K562 (cell line): Measurements from ENCODE around the gene SEPTIN6. TPM values are rescaled to one million over a fixed set of nuclear protein-coding genes. Genes with fewer than 3 reads are reported as not detected.

Source experiments
- ATAC-seq: fragments of 200-7000 bp; cut with Tn5 transposase; 3 replicates; pipeline ENCODE4 v1.9.1; 2020; ENCODE audit warnings: moderate library complexity
- BruUV-seq: library from RNA; stranded (reverse); fragments of 400-500 nt; replicated peaks from 2 replicates; lab custom pipeline; 2021; lab: Mats Ljungman, UMichigan
- CTCF ChIA-PET: fragments of 300-600 bp; formaldehyde crosslinking; extraction: SDS; loops from one replicate; lab custom pipeline; 2021; ENCODE audit warnings: low intra/inter-chr PET ratio; lab: Yijun Ruan, JAX
- POLR2A ChIA-PET: fragments of 300-600, 350-650 bp; sonication (Branson Sonifier 250); formaldehyde crosslinking; extraction: SDS; loops from one replicate; lab custom pipeline; 2021; ENCODE audit warnings: antibody characterized with exemption, inconsistent platforms; lab: Yijun Ruan, JAX
- DNase-seq, 4 experiments: peaks; one replicate each; pipeline versions ENCODE4 v3.0.0 to v3.0.0-alpha.2; 2011 to 2018; ENCODE audit warnings: low spot score in 3 of 4, mixed read lengths in 3 of 4; ENCODE audit errors: extremely low read depth in 1 of 4
- FAIRE-seq: peaks from 2 replicates; lab custom pipeline; 2011; peaks lifted over from hg19 to GRCh38; lab: Jason Lieb, UNC
- H2AFZ ChIP-seq: 2 replicates; pipeline ENCODE4 v1.6.0; 2011; ENCODE audit warnings: low read depth, low read length, control low read depth, inconsistent platforms
- H3K27ac ChIP-seq: fragments of 200-600 bp; 3 replicates; pipeline ENCODE4 v1.8.0; 2011; ENCODE audit warnings: low read depth, mild to moderate bottlenecking, control low read depth, inconsistent platforms, low read length, moderate library complexity, mixed read lengths; ENCODE audit errors: extremely low read depth
- H3K27me3 ChIP-seq, 2 experiments: fragments of 300-600 bp in 1 of 2; 2 replicates in 1 of 2; 3 replicates in 1 of 2; pipeline versions ENCODE4 v1.6.0 to v1.8.0; 2011; ENCODE audit warnings: inconsistent platforms in 2 of 2, low read length in 2 of 2, mild to moderate bottlenecking in 1 of 2, mixed read lengths in 1 of 2, moderate library complexity in 1 of 2; ENCODE audit not compliant: control insufficient read depth in 2 of 2, insufficient read depth in 2 of 2
- H3K36me3 ChIP-seq: fragments of 300-600 bp; 3 replicates; pipeline ENCODE4 v1.8.0; 2011; ENCODE audit warnings: mild to moderate bottlenecking, low read length, inconsistent platforms; ENCODE audit not compliant: control insufficient read depth, insufficient read depth
- H3K4me1 ChIP-seq, 2 experiments: fragments of 200-600 bp in 1 of 2; replicated peaks in 1 of 2; 2 replicates in 1 of 2; 3 replicates in 1 of 2; pipeline versions ENCODE4 v1.5.1 to v1.8.0; 2011; ENCODE audit warnings: inconsistent platforms in 2 of 2, low read length in 2 of 2, mild to moderate bottlenecking in 1 of 2, mixed read lengths in 1 of 2, moderate library complexity in 1 of 2; ENCODE audit not compliant: control insufficient read depth in 2 of 2, insufficient read depth in 2 of 2
- H3K4me2 ChIP-seq: 2 replicates; pipeline ENCODE4 v1.6.1; 2011; ENCODE audit warnings: low read length, control low read depth, inconsistent platforms, mixed read lengths; ENCODE audit not compliant: insufficient read depth
- H3K4me3 ChIP-seq: fragments of 200-600 bp; sonication (generic), shearing (Covaris generic); 2 replicates; pipeline ENCODE4 v1.5.1; 2016; ENCODE audit warnings: control low read depth, inconsistent platforms
- H3K79me2 ChIP-seq: fragments of 200-600 bp; 3 replicates; pipeline ENCODE4 v1.8.0; 2011; ENCODE audit warnings: low read length, inconsistent platforms; ENCODE audit not compliant: control insufficient read depth, insufficient read depth
- H3K9ac ChIP-seq, 2 experiments: 2 replicates each; pipeline versions ENCODE4 v1.6.0 to v1.6.1; 2011; ENCODE audit warnings: low read depth in 2 of 2, low read length in 2 of 2, control low read depth in 1 of 2, inconsistent platforms in 1 of 2, mild to moderate bottlenecking in 1 of 2, mixed read lengths in 1 of 2; ENCODE audit not compliant: insufficient read depth in 1 of 2
- H3K9me1 ChIP-seq: one replicate; pipeline ENCODE4 v1.6.0; 2011; ENCODE audit warnings: inconsistent platforms, mild to moderate bottlenecking, low read length, moderate library complexity; ENCODE audit not compliant: control insufficient read depth, insufficient read depth
- H3K9me3 ChIP-seq: replicated peaks from 2 replicates; pipeline ENCODE4 v1.5.1; 2011; ENCODE audit warnings: low read depth, low read length, inconsistent platforms; ENCODE audit not compliant: control insufficient read depth, insufficient read depth
- H4K20me1 ChIP-seq: replicated peaks from 2 replicates; pipeline ENCODE4 v1.6.1; 2011; ENCODE audit warnings: low read length, inconsistent platforms, mixed read lengths; ENCODE audit not compliant: control insufficient read depth, insufficient read depth
- NBN ChIP-seq: fragments of 450-650 bp; IDR thresholded peaks from 2 replicates; pipeline ENCODE4 v1.6.1; 2016; ENCODE audit warnings: low read depth, mild to moderate bottlenecking
- NFE2L1 ChIP-seq: fragments of 450-650 bp; IDR thresholded peaks from 2 replicates; pipeline ENCODE4 v1.6.1; 2016; ENCODE audit warnings: missing genetic modification characterization, low read depth, mild to moderate bottlenecking, missing compliant biosample characterization, moderate library complexity, borderline replicate concordance
- RBM39 ChIP-seq: fragments of 200-400 bp; formaldehyde crosslinking; optimal IDR thresholded peaks from 2 replicates; pipeline ENCODE3; 2018; ENCODE audit warnings: low read depth, low read length
- ZC3H4 ChIP-seq: sonication (generic); formaldehyde crosslinking; IDR thresholded peaks from 2 replicates; pipeline ENCODE4 v1.9.0; 2021; ENCODE audit warnings: missing genetic modification reagents, borderline replicate concordance
- WGBS: fragments of 100-300 bp; shearing (Covaris generic); methylation state at CpG from one replicate; pipeline ENCODE4 v1.1.6; 2016; ENCODE audit warnings: low coverage, mixed read lengths; ENCODE audit not compliant: insufficient coverage; ENCODE audit errors: missing lambda C conversion rate; 5-methylcytosine and 5-hydroxymethylcytosine counted together
- in situ Hi-C: fragments of 300-500 bp; cut with MboI; formaldehyde crosslinking; loops from 4 replicates; pipeline ENCODE4 v1.15.0; 2018; ENCODE audit warnings: inconsistent platforms, mixed read lengths
- intact Hi-C: fragments of 100-400 bp; cut with micrococcal nuclease; formaldehyde crosslinking; loops from 2 replicates; pipeline ENCODE4 v1.14.2; 2022
- polyA plus RNA-seq, 8 experiments: library from polyadenylated mRNA; depleted of rRNA in 4 of 8; stranded (reverse) in 5 of 8; unstranded in 3 of 8; fragments of >200 nt; fragmentation: Nextera tagmentation in 2 of 8; fragmentation: Illumina TruSeq in 1 of 8; extraction: Ambion mirVana in 2 of 8; extraction: Trizol in 1 of 8; gene quantifications; 2 replicates each; pipeline versions ENCODE4 v1.2.1 to v1.2.3, GENCODE V29; 2011 to 2014; ENCODE audit warnings: inconsistent platforms in 1 of 8, missing spikeins in 1 of 8
- total RNA-seq, 7 experiments: library from RNA; depleted of rRNA in 6 of 7; stranded (reverse); fragments of >200 nt in 6 of 7; fragmentation: Illumina TruSeq in 2 of 7; extraction: Trizol in 2 of 7; gene quantifications; 2 replicates each; pipeline versions ENCODE4 v1.2.1 to v1.2.3, GENCODE V29; 2011 to 2021; ENCODE audit warnings: low replicate concordance in 1 of 7
- TF ChIP-seq, protein P1 (sequence below), 3 experiments: IDR thresholded peaks in 2 of 3; conservative IDR thresholded peaks in 1 of 3; 2 replicates each; pipeline ENCODE4 v1.5.1; 2011 to 2012; ENCODE audit warnings: low read length in 3 of 3, mild to moderate bottlenecking in 3 of 3, control low read depth in 2 of 3, improper control_type of control experiment in 1 of 3, inconsistent platforms in 1 of 3, low read depth in 1 of 3, mixed read lengths in 1 of 3, moderate library complexity in 1 of 3; ENCODE audit not compliant: insufficient read depth in 2 of 3
- TF ChIP-seq, protein P2 (sequence below): sonication (generic); formaldehyde crosslinking; IDR thresholded peaks from 2 replicates; pipeline ENCODE4 v1.8.1; 2023; ENCODE audit warnings: mild to moderate bottlenecking, missing genetic modification reagents

SEPTIN6 gene
- total and polyA plus RNA-seq, 9 of the 15 experiments (the other 6 are each of a cell fraction or from before 2014, with no cell fraction given), result 8.4 to 67.0 (median 37.8) TPM

DNA sequence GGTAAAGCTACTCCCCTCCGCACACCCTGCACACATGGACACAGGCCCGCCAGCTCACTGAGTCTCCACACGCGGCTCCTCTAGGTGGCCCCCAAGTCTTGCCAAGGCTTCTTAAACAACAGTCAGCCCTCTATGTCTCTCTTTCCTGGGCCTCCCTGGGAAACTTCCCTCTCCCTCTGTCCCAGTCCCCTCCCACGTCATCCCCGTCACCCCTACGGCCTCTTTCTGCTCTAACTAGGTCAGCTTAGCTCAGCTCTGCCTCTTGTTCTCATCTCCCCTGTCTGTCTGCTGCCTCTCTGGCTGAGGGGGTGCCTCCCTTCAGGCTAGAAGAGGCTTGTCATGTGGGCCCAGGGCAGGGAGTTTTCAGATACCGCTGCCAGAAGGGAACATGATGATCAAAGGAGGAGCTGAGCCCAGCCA, 38.8 kb downstream of the SEPTIN6 start:
- POLR2A ChIA-PET, result interaction anchor here (0.6 to 1.8 kb wide), 2 partner anchors 13 to 33 kb away, joined by 4 to 5 read pairs; no protein-coding TSS in a partner anchor
- H3K36me3 ChIP-seq, result peaks cover 35% of the 10 kb centered on the region; the same call in 2 of the 3 replicates
- H3K4me2 ChIP-seq, result no peak overlapping the region
- no peak overlapping the region for H2AFZ ChIP-seq
- peak; percentile 70; the same call in 2 of the 3 replicates for ATAC-seq
- FAIRE-seq, result no peak
- CTCF ChIA-PET, result no interaction called here
- no peaks in the 10 kb centered on the region; the same call in 1 of the 2 replicates for H4K20me1 ChIP-seq
- WGBS, result 86% methylated on average over 7 of the region's 8 CpGs
- TF ChIP-seq, protein P1, sequence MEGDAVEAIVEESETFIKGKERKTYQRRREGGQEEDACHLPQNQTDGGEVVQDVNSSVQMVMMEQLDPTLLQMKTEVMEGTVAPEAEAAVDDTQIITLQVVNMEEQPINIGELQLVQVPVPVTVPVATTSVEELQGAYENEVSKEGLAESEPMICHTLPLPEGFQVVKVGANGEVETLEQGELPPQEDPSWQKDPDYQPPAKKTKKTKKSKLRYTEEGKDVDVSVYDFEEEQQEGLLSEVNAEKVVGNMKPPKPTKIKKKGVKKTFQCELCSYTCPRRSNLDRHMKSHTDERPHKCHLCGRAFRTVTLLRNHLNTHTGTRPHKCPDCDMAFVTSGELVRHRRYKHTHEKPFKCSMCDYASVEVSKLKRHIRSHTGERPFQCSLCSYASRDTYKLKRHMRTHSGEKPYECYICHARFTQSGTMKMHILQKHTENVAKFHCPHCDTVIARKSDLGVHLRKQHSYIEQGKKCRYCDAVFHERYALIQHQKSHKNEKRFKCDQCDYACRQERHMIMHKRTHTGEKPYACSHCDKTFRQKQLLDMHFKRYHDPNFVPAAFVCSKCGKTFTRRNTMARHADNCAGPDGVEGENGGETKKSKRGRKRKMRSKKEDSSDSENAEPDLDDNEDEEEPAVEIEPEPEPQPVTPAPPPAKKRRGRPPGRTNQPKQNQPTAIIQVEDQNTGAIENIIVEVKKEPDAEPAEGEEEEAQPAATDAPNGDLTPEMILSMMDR (IDR thresholded peaks at IDR 0.05 in 2 of 3, conservative IDR thresholded peaks at IDR 0.05 in 1 of 3; ENCODE audit: insufficient read depth in 2 of 3, low read depth in 1 of 3, low read length in 3 of 3), result peak in 1 of 3 experiments; percentile 11; a peak in 1 of 6 replicates
- TF ChIP-seq NBN (no peak), ZC3H4 (CRISPR knock-in tag) (no peak), NFE2L1 (no peak), RBM39 (no peak)
- TF ChIP-seq, protein P2, sequence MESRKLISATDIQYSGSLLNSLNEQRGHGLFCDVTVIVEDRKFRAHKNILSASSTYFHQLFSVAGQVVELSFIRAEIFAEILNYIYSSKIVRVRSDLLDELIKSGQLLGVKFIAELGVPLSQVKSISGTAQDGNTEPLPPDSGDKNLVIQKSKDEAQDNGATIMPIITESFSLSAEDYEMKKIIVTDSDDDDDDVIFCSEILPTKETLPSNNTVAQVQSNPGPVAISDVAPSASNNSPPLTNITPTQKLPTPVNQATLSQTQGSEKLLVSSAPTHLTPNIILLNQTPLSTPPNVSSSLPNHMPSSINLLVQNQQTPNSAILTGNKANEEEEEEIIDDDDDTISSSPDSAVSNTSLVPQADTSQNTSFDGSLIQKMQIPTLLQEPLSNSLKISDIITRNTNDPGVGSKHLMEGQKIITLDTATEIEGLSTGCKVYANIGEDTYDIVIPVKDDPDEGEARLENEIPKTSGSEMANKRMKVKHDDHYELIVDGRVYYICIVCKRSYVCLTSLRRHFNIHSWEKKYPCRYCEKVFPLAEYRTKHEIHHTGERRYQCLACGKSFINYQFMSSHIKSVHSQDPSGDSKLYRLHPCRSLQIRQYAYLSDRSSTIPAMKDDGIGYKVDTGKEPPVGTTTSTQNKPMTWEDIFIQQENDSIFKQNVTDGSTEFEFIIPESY (CRISPR knock-in tag), result peak; percentile 97
- H3K4me1 ChIP-seq, result no peaks in the 10 kb centered on the region; a peak in 1 of 5 replicates
- no peak overlapping the region for H3K27ac ChIP-seq
- no peaks in the 10 kb centered on the region for H3K27me3 ChIP-seq
- intact Hi-C loops (no loop called here), in situ Hi-C loops (no loop called here)
- no peak for DNase-seq
- H3K4me3 ChIP-seq, result no peak overlapping the region
- H3K9me3 ChIP-seq, result no peaks in the 10 kb centered on the region
- BruUV-seq, result no TSS peak
- peak overlapping the region in 1 of 2 experiments; percentile 26; a peak in 1 of 4 replicates for H3K9ac ChIP-seq
- H3K79me2 ChIP-seq, result no peaks in the 10 kb centered on the region
- no peaks in the 10 kb centered on the region for H3K9me1 ChIP-seq
